ENCODE measurements around the gene EPS8L3.
"Not testable (repeated sequence)": the region's sequence is repeated elsewhere in the genome, so short reads cannot be mapped to it uniquely, and the experiment has no call there.

The EPS8L3 gene

GRCh38 chr1:109762821-109763645, 690 bp downstream of the EPS8L3 start:
- peak; percentile 64 for DNase-seq

DNA sequence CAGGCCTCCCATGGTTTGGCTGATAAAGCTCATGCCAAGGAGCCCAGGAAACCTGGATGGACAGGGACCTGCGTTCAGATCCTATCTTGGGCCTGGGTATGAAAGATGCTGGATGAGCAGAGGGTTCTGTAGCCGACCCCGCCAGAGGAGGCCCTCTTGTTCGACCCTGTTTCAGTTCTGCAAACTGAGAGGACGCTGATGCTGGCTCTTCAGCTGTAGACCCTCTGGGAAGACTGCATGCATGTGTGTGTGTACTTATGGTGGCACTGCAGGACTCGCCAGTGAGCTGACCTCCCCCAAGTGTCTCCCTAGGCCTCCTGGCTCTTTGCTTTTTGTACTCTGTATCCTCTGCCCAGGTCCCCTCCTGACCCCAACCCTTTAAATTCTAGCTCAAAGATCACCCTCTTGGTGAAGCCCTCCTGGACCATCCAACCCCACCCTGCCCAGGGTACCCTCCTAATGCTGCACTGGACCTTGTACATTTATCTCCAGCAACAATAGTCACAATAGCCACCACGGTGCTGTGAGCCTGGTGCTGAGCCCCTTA, 1.6 kb downstream of the EPS8L3 start:
- no peak for DNase-seq

GRCh38 chr1:109761227-109762038, 2.3 kb downstream of the EPS8L3 start:
- no peak for DNase-seq

DNA sequence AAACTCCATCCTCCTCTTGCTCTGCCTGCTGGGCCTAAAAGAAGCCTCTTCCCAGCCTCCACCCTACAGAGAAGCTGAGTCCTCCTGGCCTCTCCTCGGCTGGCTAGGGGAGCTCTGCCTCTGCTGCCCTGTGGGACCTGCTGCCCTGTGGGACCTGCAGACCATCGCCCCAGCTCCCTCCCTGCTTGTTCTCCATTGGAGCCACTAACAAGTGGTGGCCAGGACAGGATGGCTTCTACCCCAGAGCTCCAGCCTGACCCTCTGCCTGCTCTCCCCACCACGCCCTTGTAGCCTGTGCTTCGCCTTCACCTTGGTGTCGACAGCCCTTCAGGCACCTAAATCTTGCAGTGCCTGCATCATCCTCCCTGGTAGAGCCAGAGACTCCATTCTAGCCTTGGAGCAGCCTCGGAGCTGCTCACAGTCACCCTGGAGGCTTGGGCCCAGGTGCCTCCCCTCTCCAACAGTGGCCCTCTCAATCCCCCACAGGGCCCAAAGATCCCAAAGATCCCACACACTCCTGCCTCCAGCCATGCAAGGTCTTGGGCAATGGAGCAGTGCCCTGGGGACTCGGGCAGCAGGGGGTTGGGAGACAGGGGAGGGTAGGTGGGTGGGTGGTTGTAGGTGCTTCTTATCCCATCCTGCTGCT, 3.0 kb downstream of the EPS8L3 start:
- DNase-seq = no peak

- no peak for DNase-seq
Observed at GRCh38 chr1:109759513-109760334, 4.0 kb downstream of the EPS8L3 start.

GRCh38 chr1:109757936-109758786, 5.6 kb downstream of the EPS8L3 start:
- no peak for DNase-seq

GRCh38 chr1:109756848-109757521, 6.7 kb downstream of the EPS8L3 start:
- no peak for DNase-seq

DNA sequence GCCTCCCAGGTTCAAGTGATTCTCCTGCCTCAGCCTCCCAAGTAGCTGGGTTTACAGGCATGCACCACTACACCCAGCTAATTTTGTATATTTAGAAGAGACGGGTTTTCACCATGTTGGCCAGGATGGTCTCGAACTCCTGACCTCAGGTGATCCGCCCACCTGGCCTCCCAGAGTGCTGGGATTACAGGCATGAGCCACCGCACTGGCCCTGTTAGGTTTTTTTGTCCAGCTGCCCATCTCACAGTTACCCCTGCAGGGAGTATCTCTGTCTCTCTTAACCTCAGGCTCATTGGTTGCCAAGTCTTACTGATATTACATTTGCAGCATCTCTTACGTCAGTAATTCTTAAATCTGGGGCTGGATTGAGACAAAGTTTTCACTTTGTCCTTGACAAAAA, 7.4 kb downstream of the EPS8L3 start:
- not testable (repeated sequence) for DNase-seq

DNA sequence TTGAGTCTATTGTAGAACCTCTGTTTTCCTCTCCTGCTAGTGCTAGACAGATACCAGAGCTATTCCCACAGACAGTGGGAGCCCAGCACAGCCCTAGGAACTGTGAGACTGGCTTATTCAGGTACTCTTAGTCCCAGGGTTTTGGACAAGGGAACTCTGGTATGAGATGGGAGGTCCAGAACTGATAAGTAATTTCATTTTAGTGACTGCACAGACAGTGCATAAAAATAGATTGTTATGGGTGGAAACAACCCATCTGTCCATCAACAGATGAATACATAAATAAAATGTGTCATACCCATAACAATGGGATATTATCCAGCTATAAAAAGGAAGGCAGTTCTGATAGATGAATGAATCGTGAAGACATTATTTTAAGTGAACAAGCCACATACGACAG, 9.0 kb downstream of the EPS8L3 start:
- DNase-seq = no peak

- DNase-seq = no peak
Observed at GRCh38 chr1:109751531-109752260, 12.0 kb downstream of the EPS8L3 start.

GRCh38 chr1:109750920-109751319, 12.8 kb downstream of the EPS8L3 start:
- DNase-seq = no peak

- no peak for DNase-seq
Observed at GRCh38 chr1:109750241-109750882, 13.4 kb downstream of the EPS8L3 start.

- DNase-seq = no peak
Observed at GRCh38 chr1:109749221-109749620, 14.5 kb downstream of the EPS8L3 start.

DNA sequence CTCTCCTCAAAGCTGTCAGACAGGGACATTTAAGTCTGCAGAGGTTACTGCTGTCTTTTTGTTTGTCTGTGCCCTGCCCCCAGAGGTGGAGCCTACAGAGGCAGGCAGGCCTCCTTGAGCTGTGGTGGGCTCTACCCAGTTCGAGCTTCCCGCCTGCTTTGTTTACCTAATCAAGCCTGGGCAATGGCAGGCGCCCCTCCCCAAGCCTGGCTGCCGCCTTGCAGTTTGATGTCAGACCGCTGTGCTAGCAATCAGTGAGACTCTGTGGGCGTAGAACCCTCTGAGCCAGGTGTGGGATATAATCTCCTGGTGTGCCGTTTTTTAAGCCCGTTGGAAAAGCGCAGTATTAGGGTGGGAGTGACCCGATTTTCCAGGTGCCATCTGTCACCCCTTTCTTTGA, 15.4 kb downstream of the EPS8L3 start:
- not testable (repeated sequence) for DNase-seq

GRCh38 chr1:109740615-109741373, 22.9 kb downstream of the EPS8L3 start, which contains the start of gene GSTM3:
GSTM3 (minus strand) TSS chr1:109741038; CDS start chr1:109740287, 751 bp downstream.
- DNase-seq = no peak

GRCh38 chr1:109739738-109740614, 23.7 kb downstream of the EPS8L3 start:
- peak; percentile 73 for DNase-seq

GRCh38 chr1:109733236-109733870, 30.4 kb downstream of the EPS8L3 start:
- no peak for DNase-seq
